SK-N-MC (cell line): ENCODE results near the gene JADE1.

Experiments
- EZH2 ChIP-seq: fragments of 200-600 bp; sonication (generic); IDR thresholded peaks from one replicate; pipeline ENCODE4 v1.6.1; 2017; ENCODE audit warnings: antibody characterized with exemption
- POLR2AphosphoS5 ChIP-seq: IDR thresholded peaks from 2 replicates; pipeline ENCODE4 v1.6.1; 2012; ENCODE audit warnings: mild to moderate bottlenecking, low read depth, low read length, borderline replicate concordance

GRCh38 chr4:128863312-128864075, 54.0 kb downstream of the JADE1 start:
- TF ChIP-seq EZH2 (no peak), POLR2AphosphoS5 (no peak)
